GM12878 (cell line): ENCODE measurements around the gene GOLIM4. TPM values are rescaled to one million over a fixed set of nuclear protein-coding genes. Genes with fewer than 3 reads are reported as not detected.

ENCODE experiments used
- ATAC-seq: fragments of 200-7000 bp; cut with Tn5 transposase; 3 replicates; pipeline ENCODE4 v1.9.1; 2020; ENCODE audit warnings: mild to moderate bottlenecking, moderate library complexity
- BruUV-seq: library from RNA; stranded (reverse); fragments of 400-500 nt; replicated peaks from 2 replicates; lab custom pipeline; 2021; lab: Mats Ljungman, UMichigan
- CTCF ChIA-PET: fragments of 300-600 bp; sonication (Branson Sonifier 250); formaldehyde crosslinking; extraction: SDS; loops from one replicate; lab custom pipeline; 2021; ENCODE audit warnings: inconsistent platforms; lab: Yijun Ruan, JAX
- POLR2A ChIA-PET: fragments of 350-600 bp; formaldehyde crosslinking; extraction: SDS; loops from one replicate; lab custom pipeline; 2021; ENCODE audit warnings: inconsistent platforms; lab: Charles Lee
- RAD21 ChIA-PET: fragments of 300-600 bp; sonication (Branson Sonifier 250); formaldehyde crosslinking; loops from one replicate; lab custom pipeline; 2023; ENCODE audit warnings: antibody characterized with exemption; ENCODE audit not compliant: unreplicated experiment; lab: Charles Lee
- SMC1A ChIA-PET: fragments of 300-600 bp; sonication (Branson Sonifier 250); formaldehyde crosslinking; loops from one replicate; lab custom pipeline; 2023; ENCODE audit not compliant: unreplicated experiment, uncharacterized antibody; lab: Charles Lee
- DNase-seq: peaks from one replicate; pipeline ENCODE4 v3.0.0-alpha.2; 2011; ENCODE audit warnings: low read depth, low spot score
- FAIRE-seq: peaks from 3 replicates; lab custom pipeline; 2011; peaks lifted over from hg19 to GRCh38; lab: Jason Lieb, UNC
- H2AFZ ChIP-seq: 2 replicates; pipeline ENCODE4 v1.6.0; 2011; ENCODE audit warnings: low read depth, low read length, control low read depth; ENCODE audit not compliant: control insufficient read depth
- H3K27ac ChIP-seq: 2 replicates; pipeline ENCODE4 v1.5.1; 2011; ENCODE audit warnings: control low read depth; ENCODE audit not compliant: control insufficient read depth, insufficient read depth
- H3K27me3 ChIP-seq, 2 experiments: replicated peaks in 1 of 2; 2 replicates each; pipeline versions ENCODE4 v1.6.0 to v1.6.1; 2011; ENCODE audit warnings: low read length in 1 of 2; ENCODE audit not compliant: control insufficient read depth in 2 of 2, insufficient read depth in 2 of 2
- H3K36me3 ChIP-seq, 2 experiments: 2 replicates each; pipeline ENCODE4 v1.5.1; 2011; ENCODE audit warnings: low read length in 1 of 2; ENCODE audit not compliant: control insufficient read depth in 2 of 2, insufficient read depth in 2 of 2
- H3K4me1 ChIP-seq: 2 replicates; pipeline ENCODE4 v1.6.1; 2011; ENCODE audit warnings: mild to moderate bottlenecking, low read length, moderate library complexity, mixed read lengths; ENCODE audit not compliant: control insufficient read depth, insufficient read depth
- H3K4me2 ChIP-seq: 2 replicates; pipeline ENCODE4 v1.6.0; 2011; ENCODE audit warnings: control low read depth; ENCODE audit not compliant: control insufficient read depth, insufficient read depth
- H3K4me3 ChIP-seq: fragments of 200-600 bp; sonication (generic); 2 replicates; pipeline ENCODE4 v1.5.1; 2016
- H3K79me2 ChIP-seq: 2 replicates; pipeline ENCODE4 v1.6.0; 2011; ENCODE audit warnings: low read length; ENCODE audit not compliant: control insufficient read depth, insufficient read depth
- H3K9ac ChIP-seq: 2 replicates; pipeline ENCODE4 v1.8.0; 2011; ENCODE audit warnings: low read length, control low read depth, mixed read lengths; ENCODE audit not compliant: control insufficient read depth, insufficient read depth
- H3K9me3 ChIP-seq: replicated peaks from 3 replicates; pipeline ENCODE4 v1.5.1; 2011; ENCODE audit warnings: mild to moderate bottlenecking, low read length; ENCODE audit not compliant: control insufficient read depth, insufficient read depth
- H4K20me1 ChIP-seq: 2 replicates; pipeline ENCODE4 v1.6.0; 2011; ENCODE audit not compliant: control insufficient read depth, insufficient read depth
- ATF3 ChIP-seq: IDR thresholded peaks from 2 replicates; pipeline ENCODE4 v1.6.1; 2011; ENCODE audit warnings: low read depth, mild to moderate bottlenecking, low read length, moderate library complexity, borderline replicate concordance; ENCODE audit errors: extremely low read depth
- IKZF1 ChIP-seq: fragments of 450-650 bp; conservative IDR thresholded peaks from 2 replicates; pipeline ENCODE4 v1.6.1; 2017; ENCODE audit warnings: antibody characterized with exemption, mild to moderate bottlenecking
- IKZF2 ChIP-seq, 2 experiments: fragments of 450-650 bp; IDR thresholded peaks; 2 replicates each; pipeline ENCODE4 v1.6.1; 2017; ENCODE audit warnings: mild to moderate bottlenecking in 2 of 2, moderate library complexity in 2 of 2
- NFYB ChIP-seq: IDR thresholded peaks from 2 replicates; pipeline ENCODE4 v1.6.1; 2011; ENCODE audit warnings: low read depth, mild to moderate bottlenecking, low read length, improper control_type of control experiment, moderate library complexity; ENCODE audit not compliant: insufficient read depth
- RAD51 ChIP-seq: fragments of 450-650 bp; IDR thresholded peaks from 2 replicates; pipeline ENCODE4 v1.6.1; 2016; ENCODE audit warnings: moderate library complexity, mild to moderate bottlenecking, inconsistent platforms
- TCF7 ChIP-seq: IDR thresholded peaks from 2 replicates; pipeline ENCODE4 v1.6.1; 2014; ENCODE audit warnings: antibody characterized with exemption, borderline replicate concordance
- ZNF207 ChIP-seq: fragments of 450-650 bp; IDR thresholded peaks from 2 replicates; pipeline ENCODE4 v1.6.1; 2014; ENCODE audit warnings: antibody characterized with exemption, mild to moderate bottlenecking, borderline replicate concordance
- in situ Hi-C: fragments of 300-500 bp; cut with MboI; formaldehyde crosslinking; loops from 9 replicates; pipeline ENCODE4 v1.14.3; 2018; ENCODE audit warnings: mixed read lengths
- intact Hi-C: fragments of 100-400 bp; cut with micrococcal nuclease; formaldehyde crosslinking; loops from one replicate; pipeline ENCODE4 v1.14.2; 2022; ENCODE audit not compliant: unreplicated experiment
- polyA plus RNA-seq, 11 experiments: library from polyadenylated mRNA; depleted of rRNA in 4 of 11; unstranded in 6 of 11; stranded (reverse) in 5 of 11; fragments of >200 nt; fragmentation: Nextera tagmentation in 4 of 11; fragmentation: Illumina TruSeq in 1 of 11; extraction: Ambion mirVana in 4 of 11; extraction: Trizol in 1 of 11; gene quantifications; 1 replicate in 1 of 11; 2 replicates in 10 of 11; pipeline versions ENCODE4 v1.2.1 to v1.2.3, GENCODE V29; 2011 to 2016; ENCODE audit warnings: inconsistent platforms in 2 of 11, missing spikeins in 2 of 11, low read depth in 1 of 11
- total RNA-seq, 4 experiments: library from RNA; depleted of rRNA in 3 of 4; stranded (reverse); fragments of >200 nt in 3 of 4; fragmentation: Illumina TruSeq in 1 of 4; extraction: Trizol in 1 of 4; gene quantifications; 2 replicates each; pipeline versions ENCODE4 v1.2.1 to v1.2.3, GENCODE V29; 2013 to 2021

The GOLIM4 gene
- total and polyA plus RNA-seq, 10 of the 15 experiments (the other 5 are each of a cell fraction or from before 2014, with no cell fraction given), result 11.1 to 32.4 (median 19.3) TPM

GRCh38 chr3:168051070-168051469, 44.7 kb downstream of the GOLIM4 start:
- Histone ChIP-seq H4K20me1 (no peaks in the 10 kb centered on the region), H3K27me3 (no peaks in the 10 kb centered on the region), H3K9ac (no peak overlapping the region), H3K27ac (no peak overlapping the region), H3K4me2 (no peak overlapping the region), H3K79me2 (peaks cover 16% of the 10 kb centered on the region), H3K36me3 (no peaks in the 10 kb centered on the region; a peak in 1 of 4 replicates), H3K4me3 (peak overlapping the region; percentile 19; the same call in 1 of the 2 replicates), H2AFZ (no peak overlapping the region)
- ATAC-seq (peak; percentile 4; the same call in 1 of the 3 replicates), DNase-seq (no peak), FAIRE-seq (no peak)
- SMC1A ChIA-PET, result interaction anchor here (1.1 to 10.3 kb wide), 9 partner anchors 10 to 115 kb away, joined by 4 to 186 read pairs (median 18); no protein-coding TSS in a partner anchor
- RAD21 ChIA-PET, result interaction anchor here (1.2 to 4.1 kb wide), 6 partner anchors 11 to 160 kb away, joined by 3 to 28 read pairs (median 18); partner anchors contain the start of gene GOLIM4
- no TSS peak for BruUV-seq
- POLR2A ChIA-PET, result interaction anchor here (1.1 to 2.0 kb wide), 2 partner anchors 29 to 43 kb away, joined by 3 to 7 read pairs; no protein-coding TSS in a partner anchor
- TF ChIP-seq ZNF207 (no peak), ATF3 (no peak), TCF7 (no peak), IKZF2 (IDR thresholded peaks at IDR 0.05) (no peak), NFYB (no peak), RAD51 (no peak), IKZF1 (no peak)
- TF ChIP-seq, all 136 proteins: peak for 0
- H3K9me3 ChIP-seq, result peaks cover 1% of the 10 kb centered on the region; the same call in 2 of the 3 replicates
- in situ Hi-C loops, result no loop called here
- intact Hi-C loops, result loop anchor here (1.0 to 10.0 kb wide), 2 partner anchors 44 to 356 kb away; partner anchors contain the start of gene GOLIM4
- CTCF ChIA-PET, result interaction anchor here (1.1 to 12.6 kb wide), 10 partner anchors 10 to 115 kb away, joined by 3 to 318 read pairs (median 15); no protein-coding TSS in a partner anchor
- peaks cover 12% of the 10 kb centered on the region for H3K4me1 ChIP-seq
